Fibroblast of lung (primary cell): ENCODE results near the gene CSAG3. TPM values are rescaled to one million over a fixed set of nuclear protein-coding genes. Genes with fewer than 3 reads are reported as not detected.
"Not testable (repeated sequence)": the region's sequence is repeated elsewhere in the genome, so short reads cannot be mapped to it uniquely, and the experiment has no call there.

Experiments used
- DNase-seq, 2 donors: peaks; one replicate each; pipeline versions ENCODE4 v3.0.0 to v3.0.0-alpha.2; 2010; ENCODE audit warnings: low read depth in 2 of 2
- H2AFZ ChIP-seq: 2 replicates; pipeline ENCODE4 v1.5.1; 2012; ENCODE audit warnings: low read length, control low read depth, inconsistent platforms
- H3K27ac ChIP-seq: 2 replicates; pipeline ENCODE4 v1.5.1; 2011; ENCODE audit warnings: low read length, control low read depth; ENCODE audit not compliant: insufficient read depth
- H3K27me3 ChIP-seq: 2 replicates; pipeline ENCODE4 v1.5.1; 2011; ENCODE audit warnings: mild to moderate bottlenecking, low read length; ENCODE audit not compliant: control insufficient read depth, insufficient read depth
- H3K36me3 ChIP-seq: 2 replicates; pipeline ENCODE4 v1.5.1; 2011; ENCODE audit warnings: low read length; ENCODE audit not compliant: control insufficient read depth, insufficient read depth
- H3K4me1 ChIP-seq: 2 replicates; pipeline ENCODE4 v1.5.1; 2011; ENCODE audit warnings: low read length; ENCODE audit not compliant: control insufficient read depth, insufficient read depth; ENCODE audit errors: extremely low read depth
- H3K4me2 ChIP-seq: 2 replicates; pipeline ENCODE4 v1.5.1; 2011; ENCODE audit warnings: low read length, control low read depth; ENCODE audit not compliant: insufficient read depth; ENCODE audit errors: extremely low read depth
- H3K4me3 ChIP-seq, 4 experiments: fragments of 200-600 bp in 1 of 4; sonication (generic) in 1 of 4; replicated peaks in 1 of 4; 2 replicates each; pipeline ENCODE4 v1.5.1; 2011 to 2016; ENCODE audit warnings: low read length in 4 of 4, low read depth in 3 of 4, mild to moderate bottlenecking in 3 of 4, control low read depth in 2 of 4, inconsistent platforms in 1 of 4, mixed read lengths in 1 of 4; ENCODE audit not compliant: insufficient read depth in 1 of 4; ENCODE audit errors: control extremely low read depth in 1 of 4
- H3K79me2 ChIP-seq: 2 replicates; pipeline ENCODE4 v1.5.1; 2012; ENCODE audit warnings: mild to moderate bottlenecking, low read length, inconsistent platforms; ENCODE audit not compliant: control insufficient read depth, insufficient read depth
- H3K9ac ChIP-seq: 2 replicates; pipeline ENCODE4 v1.5.1; 2011; ENCODE audit warnings: mild to moderate bottlenecking, low read length, control low read depth; ENCODE audit not compliant: insufficient read depth
- H3K9me3 ChIP-seq: 2 replicates; pipeline ENCODE4 v1.5.1; 2012; ENCODE audit warnings: low read depth, low read length; ENCODE audit not compliant: control insufficient read depth, insufficient read depth
- H4K20me1 ChIP-seq: 2 replicates; pipeline ENCODE4 v1.5.1; 2011; ENCODE audit warnings: low read length; ENCODE audit not compliant: control insufficient read depth, insufficient read depth; ENCODE audit errors: extremely low read depth
- CTCF ChIP-seq, 2 donors: IDR thresholded peaks in 1 of 2; conservative IDR thresholded peaks in 1 of 2; 1 replicate in 1 of 2; 2 replicates in 1 of 2; pipeline ENCODE4 v1.5.1; 2011 to 2012; ENCODE audit warnings: low read length in 2 of 2, control low read depth in 1 of 2, inconsistent platforms in 1 of 2, low read depth in 1 of 2, mild to moderate bottlenecking in 1 of 2
- EZH2 ChIP-seq: IDR thresholded peaks from 2 replicates; pipeline ENCODE4 v1.5.1; 2012; ENCODE audit warnings: low read length, control low read depth, mild to moderate bottlenecking; ENCODE audit errors: missing control alignments
- polyA plus RNA-seq, 2 donors: library from polyadenylated mRNA; depleted of rRNA in 1 of 2; stranded (reverse) in 1 of 2; unstranded in 1 of 2; fragments of >200 nt; gene quantifications; 2 replicates each; pipeline ENCODE4 v1.2.1, GENCODE V29; 2011 to 2012; ENCODE audit warnings: missing spikeins in 1 of 2
- total RNA-seq: library from RNA; depleted of rRNA; stranded (reverse); fragments of >200 nt; gene quantifications from 2 replicates; pipeline ENCODE4 v1.2.1, GENCODE V29; 2014

CSAG3 gene
- total and polyA plus RNA-seq, 2 donors (not counting 1 experiment from before 2014, with no cell fraction given), result not detected

- TF ChIP-seq EZH2, result no peak
- no peak for TF ChIP-seq CTCF (conservative IDR thresholded peaks at IDR 0.05 in 1 of 2, IDR thresholded peaks at IDR 0.05 in 1 of 2; ENCODE audit: low read depth in 1 of 2, low read length in 2 of 2)
- Histone ChIP-seq H3K36me3 (no peaks in the 10 kb centered on the region), H2AFZ (no peak overlapping the region), H3K4me1 (no peaks in the 10 kb centered on the region), H3K27ac (no peak overlapping the region), H3K79me2 (no peaks in the 10 kb centered on the region), H3K27me3 (no peaks in the 10 kb centered on the region), H3K9ac (no peak overlapping the region), H3K4me2 (no peak overlapping the region), H3K9me3 (no peaks in the 10 kb centered on the region), H3K4me3 (no peak overlapping the region), H4K20me1 (no peaks in the 10 kb centered on the region)
- no peak for DNase-seq
Observed at GRCh38 chrX:152735860-152736511, 23.0 kb upstream of the CSAG3 start.

- H4K20me1 ChIP-seq, H3K9ac ChIP-seq, H3K4me3 ChIP-seq, H3K79me2 ChIP-seq, H2AFZ ChIP-seq, H3K4me2 ChIP-seq, H3K27me3 ChIP-seq, H3K36me3 ChIP-seq, H3K4me1 ChIP-seq, H3K9me3 ChIP-seq, DNase-seq, H3K27ac ChIP-seq: not testable (repeated sequence)
Observed at GRCh38 chrX:152736528-152736927, 22.5 kb upstream of the CSAG3 start.

GRCh38 chrX:152738560-152738959 is 20.5 kb upstream of the CSAG3 start:
- Histone ChIP-seq H3K9ac (no peak overlapping the region), H3K4me2 (no peak overlapping the region), H3K36me3 (no peaks in the 10 kb centered on the region), H3K27me3 (no peaks in the 10 kb centered on the region), H3K79me2 (no peaks in the 10 kb centered on the region), H4K20me1 (no peaks in the 10 kb centered on the region), H3K27ac (no peak overlapping the region), H3K4me1 (no peaks in the 10 kb centered on the region), H3K9me3 (no peaks in the 10 kb centered on the region), H2AFZ (no peak overlapping the region), H3K4me3 (no peak overlapping the region)
- no peak for DNase-seq
- TF ChIP-seq CTCF (conservative IDR thresholded peaks at IDR 0.05 in 1 of 2, IDR thresholded peaks at IDR 0.05 in 1 of 2; ENCODE audit: low read depth in 1 of 2, low read length in 2 of 2) (no peak), EZH2 (no peak)

GRCh38 chrX:152753686-152754650 is 5.0 kb upstream of the CSAG3 start, which contains the start of gene MAGEA2:
Gene MAGEA2 (minus strand): TSS chrX:152753842. CDS start chrX:152751363, 2,479 bp downstream.
- not testable (repeated sequence) for H3K9ac ChIP-seq, H3K27me3 ChIP-seq, H3K79me2 ChIP-seq, H3K27ac ChIP-seq, H3K4me3 ChIP-seq, H3K36me3 ChIP-seq, H3K4me1 ChIP-seq, H3K9me3 ChIP-seq, H3K4me2 ChIP-seq, H4K20me1 ChIP-seq, H2AFZ ChIP-seq, DNase-seq

GRCh38 chrX:152754871-152755270 is 4.1 kb upstream of the CSAG3 start:
- H2AFZ ChIP-seq, H3K4me3 ChIP-seq, H3K4me2 ChIP-seq, H3K4me1 ChIP-seq, H3K9ac ChIP-seq, H3K36me3 ChIP-seq, DNase-seq, H3K27me3 ChIP-seq, H3K79me2 ChIP-seq, H3K9me3 ChIP-seq, H4K20me1 ChIP-seq, H3K27ac ChIP-seq: not testable (repeated sequence)
